DOHH2 (cell line): Measurements from ENCODE around the gene RASGRF1.

Source experiments
- CTCF ChIP-seq: fragments of 200-600 bp; sonication (generic); IDR thresholded peaks from one replicate; pipeline ENCODE4 v1.5.1; 2014; ENCODE audit warnings: antibody characterized with exemption, mild to moderate bottlenecking, low read depth, low read length; ENCODE audit not compliant: poor library complexity, severe bottlenecking
- EZH2phosphoT487 ChIP-seq: fragments of 200-600 bp; sonication (generic); IDR thresholded peaks from 2 replicates; pipeline ENCODE4 v1.6.1; 2017; ENCODE audit warnings: borderline replicate concordance, mild to moderate bottlenecking, antibody characterized with exemption, low read length, moderate library complexity, mixed read lengths

DNA sequence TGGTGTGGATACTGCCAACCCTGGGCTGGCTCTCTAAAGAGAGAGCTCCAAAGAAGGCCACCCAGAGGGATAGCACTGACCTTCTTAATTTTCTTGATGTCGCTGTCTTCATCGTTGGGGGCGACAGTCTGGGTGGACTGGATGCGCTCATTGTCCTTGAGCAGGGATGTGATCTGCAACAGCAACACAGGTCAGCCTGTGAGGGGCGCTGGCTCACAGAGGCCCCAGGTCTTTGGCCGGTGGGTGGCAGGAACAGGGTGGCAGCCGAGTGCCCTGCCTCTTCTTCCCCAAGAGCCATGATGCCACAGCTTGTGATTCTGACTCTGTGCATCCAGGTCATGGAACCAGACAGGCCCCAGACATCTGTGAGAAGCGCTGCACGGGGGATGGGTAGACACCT lies 41.2 kb downstream of the RASGRF1 start:
- TF ChIP-seq CTCF (no peak), EZH2phosphoT487 (no peak)
